Stimulated activated CD8-positive, alpha-beta memory T cell treated with anti-CD3 and anti-CD28 coated beads, Interleukin-15, amount 100 ng/mL, for 1 hour (primary cell): Measurements from ENCODE around the gene SOX13.

Experiments used
- DNase-seq: peaks from one replicate; pipeline ENCODE4 v3.0.0-alpha.2; 2020; ENCODE audit warnings: low read depth

SOX13 gene

GRCh38 chr1:204065174-204065985 is 7.5 kb upstream of the SOX13 start:
- DNase-seq: no peak

- DNase-seq: no peak
Observed at GRCh38 chr1:204065986-204066300, 7.0 kb upstream of the SOX13 start.

DNA sequence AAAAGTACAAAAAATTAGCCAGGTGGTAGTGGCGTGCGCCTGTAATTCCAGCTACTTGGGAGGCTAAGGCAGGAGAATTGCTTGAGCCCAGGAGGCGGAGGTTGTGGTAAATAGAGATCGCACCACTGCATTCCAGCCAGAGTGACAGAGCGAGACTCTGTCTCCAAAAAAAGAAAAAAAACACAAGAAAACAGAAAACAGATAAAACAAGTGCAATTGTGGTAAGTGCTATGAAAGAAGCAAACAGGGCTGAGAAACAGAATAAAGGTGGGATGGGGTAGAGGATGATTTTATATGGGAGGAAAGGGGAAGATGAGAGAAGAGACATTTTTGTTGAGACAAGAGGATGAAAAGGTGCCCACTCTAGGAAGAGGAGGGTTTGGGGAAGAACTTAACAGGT is 5.0 kb upstream of the SOX13 start:
- DNase-seq: no peak

- no peak for DNase-seq
Observed at GRCh38 chr1:204069887-204070286, 3.0 kb upstream of the SOX13 start.

DNA sequence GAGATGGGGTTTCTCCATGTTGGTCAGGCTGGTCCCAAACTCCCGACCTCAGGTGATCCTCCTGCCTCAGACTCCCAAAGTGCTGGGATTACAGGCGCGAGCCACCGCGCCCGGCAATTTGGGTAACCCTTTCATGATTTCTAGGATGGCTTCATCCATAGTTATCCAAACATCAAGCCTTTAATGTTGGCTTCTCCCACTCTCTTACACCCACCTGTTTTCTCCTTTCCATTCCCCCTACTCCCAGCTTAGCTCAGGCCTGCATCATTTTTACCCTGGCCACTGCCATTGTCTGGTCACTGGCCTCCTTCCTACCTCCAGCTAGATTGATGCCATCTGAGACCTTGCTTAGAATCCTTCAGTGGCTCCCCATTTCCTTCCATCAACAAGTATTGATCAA is 2.0 kb upstream of the SOX13 start:
- no peak for DNase-seq

GRCh38 chr1:204073837-204074273 is 940 bp downstream of the SOX13 start:
- DNase-seq: no peak

GRCh38 chr1:204074274-204075138 is 1.6 kb downstream of the SOX13 start:
- DNase-seq: no peak

GRCh38 chr1:204075139-204075521 is 2.2 kb downstream of the SOX13 start:
- no peak for DNase-seq

DNA sequence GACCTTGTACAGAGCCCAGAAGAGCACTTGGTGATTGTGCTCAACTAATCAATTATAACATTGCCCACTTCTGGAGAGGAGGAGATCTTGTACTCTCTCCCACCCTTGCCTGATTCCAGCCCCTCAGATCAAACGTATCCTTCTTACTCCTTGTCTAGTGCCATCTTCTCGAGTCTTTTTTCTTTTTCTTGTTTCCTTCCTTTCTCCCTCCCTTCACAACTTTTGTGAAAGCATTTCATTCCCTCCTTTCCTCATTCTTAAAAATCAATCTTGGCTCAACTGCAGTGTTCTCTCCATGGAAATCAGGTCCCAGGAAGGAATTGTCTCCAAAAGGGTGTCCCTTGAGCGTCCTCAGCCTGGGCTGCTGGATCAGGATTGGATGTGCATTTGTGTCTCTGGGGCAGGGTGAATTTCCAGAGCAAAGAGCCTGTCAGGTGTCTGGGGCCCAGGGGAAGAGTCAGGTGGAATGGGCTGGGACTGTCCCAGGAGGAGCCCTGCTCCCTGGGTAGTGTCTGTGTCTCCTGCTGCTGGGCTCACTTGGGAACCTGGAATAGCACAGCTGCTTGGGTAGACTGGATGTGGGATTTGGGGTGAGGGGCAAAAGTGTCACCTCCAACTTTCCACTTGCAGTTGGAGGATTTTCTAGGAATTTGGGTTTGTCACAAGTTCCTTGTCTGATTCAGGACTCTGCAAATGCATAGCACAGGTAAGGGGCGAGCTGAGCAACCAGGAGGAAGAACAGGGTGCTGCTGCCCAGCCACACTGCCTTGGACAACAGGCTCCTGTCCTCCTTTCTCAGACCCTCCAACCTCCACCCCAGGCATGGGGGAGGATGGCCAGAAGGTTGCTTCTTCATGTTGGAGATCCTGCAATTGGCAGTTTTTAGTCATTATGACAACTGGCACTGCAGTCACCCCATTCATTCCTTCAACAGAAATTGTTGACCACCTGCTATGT is 3.3 kb downstream of the SOX13 start:
- DNase-seq: no peak

DNA sequence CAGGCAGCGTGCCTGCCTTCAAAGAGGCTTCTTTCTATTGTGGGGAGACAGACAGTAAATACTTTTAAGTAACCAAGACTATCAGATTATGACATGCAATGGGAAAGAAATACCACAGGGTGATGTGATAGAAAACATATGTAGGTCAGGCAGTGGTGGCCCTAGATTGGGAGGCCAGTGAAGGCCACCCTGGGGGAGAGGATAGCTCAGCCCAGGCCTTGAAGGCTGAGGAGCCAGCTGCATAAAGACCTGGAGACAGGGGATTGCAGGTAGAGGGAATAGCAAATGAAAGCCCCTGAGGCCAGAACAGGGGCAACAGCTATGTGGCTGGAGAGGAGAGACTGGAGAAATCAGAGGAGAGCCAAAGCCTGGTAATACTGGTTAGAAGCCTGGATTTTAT is 4.0 kb downstream of the SOX13 start:
- DNase-seq: no peak

- no peak for DNase-seq
Observed at GRCh38 chr1:204077979-204078696, 5.2 kb downstream of the SOX13 start.

GRCh38 chr1:204079608-204079999 is 6.7 kb downstream of the SOX13 start:
- no peak for DNase-seq

DNA sequence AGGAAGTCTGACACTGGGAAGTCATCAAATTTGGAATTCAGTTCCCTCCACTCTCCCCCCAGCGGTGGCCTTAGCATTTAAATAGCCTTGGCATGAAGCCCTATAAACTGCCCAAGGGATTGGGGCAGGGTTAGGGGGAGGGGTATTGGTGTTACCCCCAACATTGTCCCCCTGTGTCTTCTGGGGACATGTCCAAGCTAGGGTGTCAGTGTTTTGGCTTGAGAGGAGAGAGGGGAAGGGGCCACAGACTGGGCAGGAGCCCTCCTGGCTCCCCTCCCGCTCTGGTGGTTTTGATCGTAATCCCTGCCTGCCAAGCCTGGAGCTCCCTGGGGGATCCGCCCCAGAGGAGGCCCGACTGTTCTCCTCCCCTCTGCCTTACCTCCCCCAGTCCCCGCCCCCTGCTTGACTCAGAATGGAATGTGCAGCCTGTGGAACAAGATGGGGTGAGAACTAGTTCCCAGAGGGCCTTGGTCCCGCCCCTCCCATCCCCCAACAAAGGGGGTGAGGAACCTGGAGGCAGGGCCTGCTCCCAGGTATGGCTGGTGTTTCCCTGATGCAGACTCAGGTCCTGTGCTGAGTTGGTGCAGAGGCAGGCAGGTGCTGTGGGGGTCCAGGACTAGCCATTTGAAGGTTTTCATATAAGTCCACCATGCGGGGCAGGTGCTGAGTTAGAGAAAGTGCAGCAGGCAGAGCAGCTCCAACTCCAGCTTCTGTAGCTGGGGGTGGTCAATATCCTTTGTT is 7.4 kb downstream of the SOX13 start:
- no peak for DNase-seq

- DNase-seq: no peak
Observed at GRCh38 chr1:204081164-204081790, 8.4 kb downstream of the SOX13 start.

GRCh38 chr1:204081791-204082513 is 9.0 kb downstream of the SOX13 start:
- DNase-seq: no peak

- no peak for DNase-seq
Observed at GRCh38 chr1:204083491-204083890, 10.6 kb downstream of the SOX13 start.

- no peak for DNase-seq
Observed at GRCh38 chr1:204084247-204084772, 11.4 kb downstream of the SOX13 start.

DNA sequence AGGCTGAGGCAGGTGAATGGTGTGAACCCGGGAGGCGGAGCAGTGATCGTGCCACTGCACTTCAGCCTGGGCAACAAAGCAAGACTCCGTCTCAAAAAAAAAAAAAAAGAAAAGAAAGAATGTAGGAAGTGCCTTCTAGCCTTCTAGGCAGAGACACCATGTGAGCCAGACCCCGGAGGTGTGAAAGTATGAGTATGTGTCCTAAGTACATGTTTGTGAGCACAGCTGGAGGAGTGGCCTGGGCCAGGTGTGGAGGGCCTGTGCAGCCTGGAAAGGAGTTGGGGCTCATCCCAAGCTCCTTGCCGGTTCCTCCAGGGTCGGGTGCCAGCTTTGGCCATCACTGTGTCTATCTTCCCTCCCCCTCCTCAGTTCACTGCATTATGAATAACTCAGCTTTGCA is 13.0 kb downstream of the SOX13 start:
- no peak for DNase-seq

DNA sequence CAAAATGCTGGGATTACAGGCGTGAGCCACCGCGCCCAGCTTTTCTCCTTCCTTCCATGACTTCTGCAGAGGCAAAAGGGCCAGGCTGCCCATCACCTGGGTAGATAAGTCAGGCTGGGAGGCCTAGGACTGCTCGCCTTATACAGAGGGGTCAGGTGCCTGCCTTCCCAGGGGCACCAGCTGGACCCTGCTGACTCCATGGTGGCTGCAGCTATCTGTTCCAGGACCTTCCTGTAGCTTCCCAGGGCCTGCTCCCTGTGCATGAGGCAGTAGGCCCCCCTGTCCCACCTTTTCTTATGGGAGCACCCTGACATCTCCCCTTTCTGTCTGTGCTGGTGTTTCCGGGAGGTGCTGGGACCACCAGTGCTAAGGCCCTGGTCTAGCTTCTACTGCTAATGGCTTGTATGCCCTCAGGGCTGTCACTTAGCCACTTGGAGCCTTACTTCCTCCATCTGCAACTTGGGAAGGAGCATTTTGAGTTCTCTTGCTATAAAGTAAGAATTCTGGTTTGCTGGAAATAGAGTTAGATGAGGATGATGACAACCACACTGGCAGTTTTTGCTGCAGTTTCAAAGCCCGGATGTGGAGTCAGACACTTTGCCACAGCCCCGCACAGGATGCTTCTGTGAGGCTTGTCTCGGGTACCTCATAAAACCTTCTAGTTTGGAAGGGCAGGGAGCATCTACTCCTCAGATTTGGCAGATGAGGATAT is 14.4 kb downstream of the SOX13 start:
- no peak for DNase-seq
